C1 segment of cervical spinal cord (tissue), 14 donors: Measurements from ENCODE around the gene BCAR1.
"Not testable (repeated sequence)": the region's sequence is repeated elsewhere in the genome, so short reads cannot be mapped to it uniquely, and the experiment has no call there.

Experiments used
- DNase-seq, 14 donors: peaks; one replicate each; lab custom pipeline; 2025; lab: John Stamatoyannopoulos, UW

The BCAR1 gene

DNA sequence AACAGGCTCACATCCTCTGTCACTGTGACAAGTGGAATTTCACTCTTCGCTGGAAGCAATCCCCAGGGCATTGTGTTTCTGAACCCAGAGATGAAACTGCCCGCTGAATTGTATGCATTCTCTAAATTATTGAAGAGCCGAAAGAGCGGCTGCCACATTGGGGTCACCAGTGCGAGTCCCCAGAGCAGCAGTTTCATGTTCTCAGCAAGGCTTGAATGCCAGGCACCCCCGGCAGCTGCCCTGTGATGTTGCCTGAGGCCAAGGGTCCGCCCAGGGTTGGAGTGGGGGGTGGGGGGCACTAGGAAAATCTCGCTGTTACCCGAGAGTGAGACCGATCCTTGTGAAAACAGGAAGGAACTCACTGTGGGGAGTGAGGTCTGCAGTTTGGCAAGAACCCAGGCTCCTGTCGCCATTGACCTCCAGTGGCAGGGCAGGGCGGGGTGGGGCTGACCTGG, 20.7 kb upstream of the BCAR1 start:
- DNase-seq, result no peak

GRCh38 chr16:75271441-75272096, 20.1 kb upstream of the BCAR1 start:
- DNase-seq, result no peak

DNA sequence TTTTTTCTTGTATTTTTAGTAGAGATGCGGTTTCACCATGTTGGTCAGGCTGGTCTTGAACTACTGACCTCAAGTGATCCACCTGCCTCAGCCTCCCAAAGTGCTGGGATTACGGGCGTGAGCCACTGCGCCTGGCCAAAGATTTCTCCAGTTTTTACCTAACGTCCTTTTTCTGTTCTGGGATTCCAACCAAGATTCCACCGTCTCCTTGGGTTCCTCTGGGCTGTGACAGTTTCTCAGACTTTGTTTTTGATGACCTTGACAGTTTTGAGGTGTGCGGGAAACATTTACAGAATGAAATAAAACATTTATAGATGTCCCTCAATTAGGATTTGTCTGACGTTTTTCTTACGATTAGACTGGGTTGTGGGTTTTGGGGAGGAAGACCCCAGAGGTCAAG, 17.9 kb upstream of the BCAR1 start:
- DNase-seq, result not testable (repeated sequence)

GRCh38 chr16:75267631-75268264, 16.3 kb upstream of the BCAR1 start:
- peak in 2 of 14 donors; percentile 16 to 36 for DNase-seq

DNA sequence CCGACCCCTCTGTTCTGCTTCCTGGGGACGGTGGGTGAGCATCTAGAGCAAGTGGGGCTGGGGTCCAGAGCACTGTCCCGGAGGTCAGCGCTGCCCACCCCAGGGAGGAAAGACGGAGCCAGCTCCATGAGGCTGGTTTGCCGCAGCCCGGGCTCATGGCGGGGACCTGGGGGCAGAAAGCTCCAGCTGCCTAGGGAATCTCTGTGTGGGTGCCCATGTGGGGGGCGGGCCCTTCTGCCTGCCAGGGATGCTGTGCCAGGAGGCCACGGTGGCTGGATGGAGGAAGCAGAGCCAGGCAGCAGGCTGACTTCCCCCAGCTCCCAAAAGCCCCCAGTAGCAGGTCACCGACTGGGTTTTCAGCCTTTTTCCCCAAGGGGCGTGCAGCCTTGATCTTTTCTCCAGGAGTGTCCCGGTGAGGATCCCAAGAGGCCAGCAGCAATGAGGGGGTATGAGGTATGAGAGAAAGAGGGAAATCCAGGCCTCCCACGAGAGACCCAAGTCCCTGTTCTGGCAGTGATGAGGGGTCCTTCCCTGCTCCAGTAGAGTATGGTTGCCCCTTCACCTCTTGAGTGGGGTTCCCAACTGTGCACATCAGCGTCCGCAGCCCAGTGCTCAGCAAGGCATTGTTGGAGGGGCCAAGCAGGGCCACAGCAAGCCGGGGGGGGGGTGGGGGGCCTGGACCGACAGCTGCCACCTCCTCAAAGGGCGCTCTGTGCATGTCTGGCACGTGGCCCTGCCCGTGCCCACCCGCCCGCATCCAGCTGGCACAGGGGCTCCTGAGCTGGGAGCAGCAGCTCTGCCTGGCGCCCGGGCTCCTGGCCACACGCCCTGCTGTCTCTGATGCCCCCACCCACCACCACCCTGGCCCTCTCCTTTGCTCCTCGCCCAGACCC, 15.6 kb upstream of the BCAR1 start:
- peak in 9 of 14 donors; percentile 19 to 76 (median 39) for DNase-seq

- peak in 11 of 14 donors; percentile 43 to 82 (median 61) for DNase-seq
Measured at GRCh38 chr16:75265911-75266701, 14.7 kb upstream of the BCAR1 start.

- DNase-seq, result peak in 7 of 14 donors; percentile 45 to 77 (median 62)
Measured at GRCh38 chr16:75264999-75265910, 13.8 kb upstream of the BCAR1 start.

- DNase-seq, result peak in 9 of 14 donors; percentile 45 to 87 (median 73)
Measured at GRCh38 chr16:75264457-75264998, 13.1 kb upstream of the BCAR1 start.

DNA sequence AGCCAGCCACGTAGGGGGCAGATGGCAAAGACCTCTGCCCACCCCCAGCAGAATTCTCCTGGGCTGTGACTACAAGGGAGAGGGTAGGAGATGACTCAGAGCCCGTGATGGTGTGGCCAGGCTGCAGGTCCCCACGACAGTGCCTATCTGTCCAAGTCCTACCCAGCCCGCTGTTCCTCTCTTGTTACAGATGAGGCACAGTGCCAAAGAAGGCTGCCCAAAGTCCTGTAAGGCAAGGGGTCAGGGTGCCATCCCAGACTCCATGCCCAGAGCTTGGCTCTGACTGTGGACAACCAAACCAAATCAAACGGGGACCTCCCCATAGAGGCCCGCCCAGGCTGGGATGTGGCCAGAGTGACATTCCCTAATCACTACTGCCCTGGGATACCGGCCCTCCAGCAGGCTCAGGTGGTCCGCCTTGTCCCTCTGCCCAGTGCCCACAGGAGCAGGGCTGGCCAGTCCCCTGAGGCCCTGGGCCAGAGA, 12.6 kb upstream of the BCAR1 start:
- peak in 6 of 14 donors; percentile 55 to 78 (median 70) for DNase-seq

GRCh38 chr16:75263291-75263962, 12.0 kb upstream of the BCAR1 start:
- DNase-seq, result peak in 1 of 14 donors; percentile 55

DNA sequence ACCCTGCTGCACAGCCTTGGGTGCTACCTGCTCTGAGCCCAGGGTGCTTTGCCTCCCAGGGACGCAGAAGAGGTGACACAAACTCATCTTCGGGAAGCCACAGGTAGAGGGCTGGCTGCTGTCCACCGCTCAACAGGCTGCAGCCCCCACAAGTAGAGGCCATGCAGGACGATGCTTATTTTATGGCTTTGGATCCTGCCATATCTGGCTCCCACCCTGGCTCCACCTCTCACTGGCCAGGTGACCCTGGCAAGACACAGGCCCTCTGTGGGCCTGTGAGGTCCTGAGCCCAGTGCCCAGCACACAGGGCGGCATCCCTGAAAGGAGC, 11.3 kb upstream of the BCAR1 start:
- DNase-seq, result no peak

DNA sequence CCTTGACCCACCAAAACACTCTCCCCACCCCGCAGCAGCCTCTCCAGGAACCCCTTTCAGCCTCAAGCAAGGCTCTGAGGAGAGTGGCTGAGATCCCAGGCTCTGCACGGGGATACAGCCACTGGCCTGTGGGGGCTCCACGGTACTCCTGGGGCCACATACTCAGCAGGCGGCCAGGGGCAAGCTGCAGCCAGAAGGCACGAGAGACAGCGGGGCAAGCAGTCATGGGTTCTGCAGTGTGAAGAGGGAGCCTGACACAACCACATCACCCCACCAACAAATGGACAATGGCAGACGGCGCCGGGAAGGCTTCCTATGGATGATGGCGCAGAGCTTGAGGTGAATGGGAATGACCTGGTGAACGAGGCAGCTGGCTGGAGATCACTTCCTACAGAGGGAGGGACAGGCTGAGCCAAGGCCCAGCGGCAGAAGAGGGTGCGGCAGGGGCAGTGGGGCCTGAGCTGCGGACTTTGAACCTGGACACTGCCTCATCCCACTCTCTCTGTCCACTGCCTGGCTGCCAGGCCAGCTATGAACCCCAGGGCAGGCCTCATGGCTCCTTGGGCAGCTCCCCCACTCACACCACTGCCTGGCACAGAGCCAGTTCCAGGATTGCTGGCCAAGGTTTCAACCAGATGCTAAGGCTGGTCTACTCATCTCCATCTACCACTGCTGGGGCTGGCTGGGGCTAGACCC, 10.8 kb upstream of the BCAR1 start:
- no peak for DNase-seq

DNA sequence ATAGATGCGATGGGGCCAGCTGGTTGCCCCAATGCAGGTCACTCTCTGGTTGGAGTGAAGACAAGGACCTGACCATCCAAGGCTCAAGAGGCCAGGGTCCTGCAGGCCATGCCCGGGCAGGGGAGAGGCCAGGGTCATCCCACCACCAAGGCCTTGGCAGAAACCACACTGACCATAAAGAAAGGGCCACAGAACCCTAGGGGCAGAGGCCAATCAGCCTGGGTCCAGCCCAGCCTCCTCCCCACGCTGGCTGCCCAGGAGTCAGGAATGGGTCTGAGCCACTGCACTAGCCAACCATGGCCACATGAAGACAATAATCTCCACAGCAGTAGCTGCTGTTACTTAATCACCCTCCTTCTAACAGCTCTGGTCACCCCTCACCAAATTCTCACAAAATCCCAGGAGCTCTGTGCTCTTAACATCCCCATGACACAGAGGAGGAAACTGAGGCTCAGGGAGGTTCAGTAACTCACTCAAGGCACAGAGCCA, 10.2 kb upstream of the BCAR1 start:
- DNase-seq, result no peak

DNA sequence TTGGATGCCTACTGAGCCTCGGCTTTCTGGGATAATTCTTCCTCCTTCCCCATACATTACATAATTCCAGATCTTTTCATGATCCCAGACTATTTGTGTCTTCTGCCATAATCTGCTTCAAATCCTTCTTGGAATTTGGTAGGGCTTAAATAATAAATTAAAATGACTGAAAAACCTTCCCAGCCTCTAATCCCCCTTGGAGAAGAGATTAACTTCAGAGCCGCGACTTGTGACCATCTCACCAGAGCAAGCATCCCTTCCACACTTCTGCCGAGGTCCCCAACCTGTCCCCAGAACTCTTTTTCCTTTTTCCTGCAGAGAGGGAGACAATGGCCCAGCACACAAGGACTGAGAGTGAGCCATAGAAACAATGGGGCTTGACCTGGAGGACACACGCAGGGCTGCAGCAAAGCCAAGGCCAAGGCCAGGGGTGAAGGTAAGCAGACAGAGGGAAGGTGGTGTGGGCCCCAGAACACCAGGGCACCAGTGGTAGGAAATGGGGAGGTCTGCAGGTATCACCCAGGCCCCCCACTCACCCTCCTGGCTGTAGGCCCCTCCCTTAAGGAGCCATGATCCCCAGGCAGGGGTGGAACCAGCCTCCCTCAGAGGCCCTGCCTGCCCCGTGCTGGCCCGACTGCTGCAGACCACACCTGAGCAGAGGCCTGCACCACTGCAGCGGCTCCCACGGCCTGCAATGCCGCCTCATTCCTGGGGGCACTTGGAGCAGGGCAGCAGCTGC, 9.6 kb upstream of the BCAR1 start:
- no peak for DNase-seq

GRCh38 chr16:75258807-75259141, 7.3 kb upstream of the BCAR1 start:
- DNase-seq, result no peak

GRCh38 chr16:75257886-75258806, 6.7 kb upstream of the BCAR1 start:
- no peak for DNase-seq
